HepG2 (cell line): ENCODE measurements around the gene FADD. TPM values are rescaled to one million over a fixed set of nuclear protein-coding genes. Genes with fewer than 3 reads are reported as not detected.

Experiments
- ATAC-seq: fragments of 200-7000 bp; cut with Tn5 transposase; 3 replicates; pipeline ENCODE4 v1.9.1; 2020; ENCODE audit warnings: mild to moderate bottlenecking, moderate library complexity
- BruUV-seq: library from RNA; stranded (reverse); fragments of 400-500 nt; replicated peaks from 2 replicates; lab custom pipeline; 2021; lab: Mats Ljungman, UMichigan
- CTCF ChIA-PET: fragments of 300-600 bp; formaldehyde crosslinking; extraction: SDS; loops from one replicate; lab custom pipeline; 2021; ENCODE audit warnings: low total read pairs, inconsistent platforms, low intra/inter-chr PET ratio; lab: Yijun Ruan, JAX
- POLR2A ChIA-PET: fragments of 350-600 bp; sonication (Branson Sonifier 250); formaldehyde crosslinking; loops from one replicate; lab custom pipeline; 2020; ENCODE audit warnings: antibody characterized with exemption, inconsistent platforms; lab: Yijun Ruan, JAX
- DNase-seq: peaks from one replicate; pipeline ENCODE4 v3.0.0-alpha.2; 2015; ENCODE audit warnings: low spot score
- FAIRE-seq: peaks from 3 replicates; lab custom pipeline; 2011; peaks lifted over from hg19 to GRCh38; lab: Jason Lieb, UNC
- H2AFZ ChIP-seq: one replicate; pipeline ENCODE4 v1.6.1; 2011; ENCODE audit warnings: low read length, inconsistent platforms
- H3K27ac ChIP-seq: fragments of 300-600 bp; 3 replicates; pipeline ENCODE4 v1.8.0; 2011; ENCODE audit warnings: mixed run types, mild to moderate bottlenecking, mixed read lengths, low read length, inconsistent platforms; ENCODE audit not compliant: insufficient read depth; ENCODE audit errors: extremely low read length
- H3K27me3 ChIP-seq, 2 experiments: fragments of 200-600 bp in 1 of 2; 2 replicates in 1 of 2; 3 replicates in 1 of 2; pipeline versions ENCODE4 v1.6.0 to v1.8.0; 2011; ENCODE audit warnings: low read length in 2 of 2, mild to moderate bottlenecking in 2 of 2, moderate library complexity in 2 of 2, inconsistent platforms in 1 of 2; ENCODE audit not compliant: insufficient read depth in 2 of 2, control insufficient read depth in 1 of 2
- H3K36me3 ChIP-seq, 2 experiments: fragments of 200-600 bp in 1 of 2; replicated peaks in 1 of 2; 2 replicates in 1 of 2; 3 replicates in 1 of 2; pipeline versions ENCODE4 v1.5.1 to v1.8.0; 2011; ENCODE audit warnings: low read length in 2 of 2, inconsistent platforms in 1 of 2; ENCODE audit not compliant: insufficient read depth in 2 of 2, control insufficient read depth in 1 of 2
- H3K4me1 ChIP-seq: 2 replicates; pipeline ENCODE4 v1.5.1; 2012; ENCODE audit warnings: low read length, inconsistent platforms; ENCODE audit not compliant: insufficient read depth
- H3K4me2 ChIP-seq: 2 replicates; pipeline ENCODE4 v1.6.0; 2011; ENCODE audit warnings: low read depth, low read length, inconsistent platforms
- H3K4me3 ChIP-seq, 3 experiments: fragments of 200-600 bp in 1 of 3; sonication (generic), shearing (Covaris generic) in 1 of 3; replicated peaks in 1 of 3; 2 replicates each; pipeline ENCODE4 v1.5.1; 2011 to 2016; ENCODE audit warnings: low read length in 3 of 3, inconsistent platforms in 2 of 3, low read depth in 2 of 3, mild to moderate bottlenecking in 2 of 3, control low read depth in 1 of 3, mixed read lengths in 1 of 3; ENCODE audit not compliant: insufficient read depth in 1 of 3
- H3K79me2 ChIP-seq: one replicate; pipeline ENCODE4 v1.6.1; 2011; ENCODE audit warnings: low read length, inconsistent platforms; ENCODE audit not compliant: insufficient read depth
- H3K9ac ChIP-seq: 2 replicates; pipeline ENCODE4 v1.6.0; 2011; ENCODE audit warnings: mild to moderate bottlenecking, low read depth, low read length, inconsistent platforms; ENCODE audit not compliant: insufficient read depth
- H3K9me3 ChIP-seq: 2 replicates; pipeline ENCODE4 v1.5.1; 2012; ENCODE audit warnings: mild to moderate bottlenecking, low read length
- H4K20me1 ChIP-seq: 2 replicates; pipeline ENCODE4 v1.6.0; 2011; ENCODE audit warnings: inconsistent platforms, mild to moderate bottlenecking, low read length, moderate library complexity; ENCODE audit not compliant: insufficient read depth
- ARNT2 ChIP-seq: sonication (generic); formaldehyde crosslinking; IDR thresholded peaks from 2 replicates; pipeline ENCODE4 v1.8.0; 2022; ENCODE audit warnings: mild to moderate bottlenecking, low read depth, missing genetic modification reagents, moderate library complexity
- CHD2 ChIP-seq: IDR thresholded peaks from 2 replicates; pipeline ENCODE4 v1.6.1; 2011; ENCODE audit warnings: low read depth, low read length, improper control_type of control experiment
- KDM1A ChIP-seq: IDR thresholded peaks from 2 replicates; pipeline ENCODE4 v1.6.1; 2016; ENCODE audit warnings: missing compliant biosample characterization
- MED13 ChIP-seq: sonication (generic); formaldehyde crosslinking; IDR thresholded peaks from 2 replicates; pipeline ENCODE4 v1.5.0; 2020; ENCODE audit warnings: missing genetic modification reagents
- YEATS4 ChIP-seq: sonication (generic); formaldehyde crosslinking; IDR thresholded peaks from 2 replicates; pipeline ENCODE4 v1.4.0; 2020; ENCODE audit warnings: missing genetic modification reagents, borderline replicate concordance
- ZBTB20 ChIP-seq: sonication (generic); formaldehyde crosslinking; IDR thresholded peaks from 2 replicates; pipeline ENCODE4 v1.8.1; 2023; ENCODE audit warnings: missing genetic modification reagents, low read depth, mild to moderate bottlenecking, borderline replicate concordance
- ZNF557 ChIP-seq: sonication (generic); formaldehyde crosslinking; IDR thresholded peaks from 2 replicates; pipeline ENCODE4 v1.4.0; 2020; ENCODE audit warnings: missing genetic modification reagents
- ZNF772 ChIP-seq: sonication (generic); formaldehyde crosslinking; IDR thresholded peaks from 2 replicates; pipeline ENCODE4 v1.5.0; 2020; ENCODE audit warnings: mild to moderate bottlenecking, missing genetic modification reagents
- WGBS: methylation state at CpG from one replicate; pipeline ENCODE4 v1.1.6; 2017; ENCODE audit warnings: low lambda C conversion rate; 5-methylcytosine and 5-hydroxymethylcytosine counted together
- in situ Hi-C: cut with HindIII; loops from 2 replicates; pipeline ENCODE4 v1.10.0; 2017; ENCODE audit warnings: low pct_unique_long_range_greater_than_20kb; ENCODE audit not compliant: extremely low pct_ligation_motif_present
- intact Hi-C: fragments of 100-400 bp; cut with micrococcal nuclease; formaldehyde crosslinking; loops from one replicate; pipeline ENCODE4 v1.10.0; 2022; ENCODE audit not compliant: unreplicated experiment
- polyA plus RNA-seq, 8 experiments: library from polyadenylated mRNA; depleted of rRNA in 3 of 8; stranded (reverse) in 7 of 8; unstranded in 1 of 8; fragments of >200 nt; fragmentation: Illumina TruSeq in 4 of 8; extraction: Trizol in 4 of 8; gene quantifications; 2 replicates each; pipeline versions ENCODE4 v1.2.1 to v1.2.3, GENCODE V29; 2011 to 2016; ENCODE audit warnings: low read depth in 4 of 8, missing spikeins in 1 of 8, mixed read lengths in 1 of 8; ENCODE audit not compliant: insufficient read depth in 1 of 8
- total RNA-seq, 5 experiments: library from RNA; depleted of rRNA; stranded (reverse); fragments of >200 nt; fragmentation: Illumina TruSeq; extraction: Trizol; gene quantifications; 2 replicates each; pipeline ENCODE4 v1.2.3, GENCODE V29; 2016; ENCODE audit warnings: low read depth in 1 of 5
- TF ChIP-seq, protein P1 (sequence below): sonication (generic); formaldehyde crosslinking; IDR thresholded peaks from 2 replicates; pipeline ENCODE4 v1.4.0; 2020; ENCODE audit warnings: missing genetic modification reagents, borderline replicate concordance
- TF ChIP-seq, protein P2 (sequence below): sonication (generic); formaldehyde crosslinking; conservative IDR thresholded peaks from 2 replicates; pipeline ENCODE4 v1.4.0; 2020; ENCODE audit warnings: mild to moderate bottlenecking, missing genetic modification reagents, moderate library complexity

Gene FADD
- total and polyA plus RNA-seq, 2 of the 13 experiments (the other 11 are each of a cell fraction or from before 2014, with no cell fraction given), result 14.2 to 22.2 TPM

DNA sequence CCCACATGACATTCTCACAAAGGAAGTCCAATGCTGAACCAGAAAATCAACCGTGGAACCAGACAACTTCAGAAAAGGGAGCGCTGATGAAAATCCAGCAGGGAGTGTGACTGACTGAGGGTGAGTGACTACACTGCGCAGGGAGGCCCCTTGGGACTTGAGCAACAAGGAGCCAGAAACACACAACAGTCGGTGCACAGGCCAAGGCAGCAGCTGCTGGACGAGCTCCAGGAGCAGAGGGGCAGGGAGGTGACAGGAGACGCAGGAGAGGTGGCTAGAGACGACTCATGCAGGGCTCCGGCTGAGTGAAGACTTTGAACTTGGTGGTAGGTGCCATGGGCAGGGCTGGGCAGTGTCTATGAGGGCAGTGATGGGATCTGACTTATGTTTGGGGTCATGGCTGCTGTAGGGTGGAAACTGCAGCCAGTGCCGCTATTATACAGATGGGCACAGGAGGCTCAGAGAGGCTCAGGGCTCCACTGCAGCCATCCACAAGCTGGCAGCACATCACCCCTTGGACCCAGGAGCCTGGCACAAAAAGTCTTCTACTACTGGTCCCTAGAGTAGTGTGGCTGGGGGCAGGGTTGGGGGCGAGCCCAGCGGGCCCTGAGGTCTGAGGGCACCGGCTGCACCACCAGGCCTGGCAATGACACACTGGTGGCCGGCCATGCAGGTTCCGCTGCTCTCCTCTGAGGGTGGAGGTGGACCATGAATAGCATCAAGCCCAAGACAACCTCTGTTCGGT, 10.3 kb upstream of the FADD start:
- no peak overlapping the region for H3K27ac ChIP-seq
- FAIRE-seq, result no peak
- no peak for DNase-seq
- TF ChIP-seq ZNF772 (CRISPR knock-in tag) (no peak), YEATS4 (CRISPR knock-in tag) (no peak), MED13 (CRISPR knock-in tag) (no peak), ARNT2 (CRISPR knock-in tag) (no peak), KDM1A (CRISPR knock-in tag) (no peak), CHD2 (no peak), ZNF557 (CRISPR knock-in tag) (no peak), ZBTB20 (no peak)
- TF ChIP-seq, protein P1, sequence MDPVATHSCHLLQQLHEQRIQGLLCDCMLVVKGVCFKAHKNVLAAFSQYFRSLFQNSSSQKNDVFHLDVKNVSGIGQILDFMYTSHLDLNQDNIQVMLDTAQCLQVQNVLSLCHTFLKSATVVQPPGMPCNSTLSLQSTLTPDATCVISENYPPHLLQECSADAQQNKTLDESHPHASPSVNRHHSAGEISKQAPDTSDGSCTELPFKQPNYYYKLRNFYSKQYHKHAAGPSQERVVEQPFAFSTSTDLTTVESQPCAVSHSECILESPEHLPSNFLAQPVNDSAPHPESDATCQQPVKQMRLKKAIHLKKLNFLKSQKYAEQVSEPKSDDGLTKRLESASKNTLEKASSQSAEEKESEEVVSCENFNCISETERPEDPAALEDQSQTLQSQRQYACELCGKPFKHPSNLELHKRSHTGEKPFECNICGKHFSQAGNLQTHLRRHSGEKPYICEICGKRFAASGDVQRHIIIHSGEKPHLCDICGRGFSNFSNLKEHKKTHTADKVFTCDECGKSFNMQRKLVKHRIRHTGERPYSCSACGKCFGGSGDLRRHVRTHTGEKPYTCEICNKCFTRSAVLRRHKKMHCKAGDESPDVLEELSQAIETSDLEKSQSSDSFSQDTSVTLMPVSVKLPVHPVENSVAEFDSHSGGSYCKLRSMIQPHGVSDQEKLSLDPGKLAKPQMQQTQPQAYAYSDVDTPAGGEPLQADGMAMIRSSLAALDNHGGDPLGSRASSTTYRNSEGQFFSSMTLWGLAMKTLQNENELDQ, result no peak
- TF ChIP-seq, protein P2, sequence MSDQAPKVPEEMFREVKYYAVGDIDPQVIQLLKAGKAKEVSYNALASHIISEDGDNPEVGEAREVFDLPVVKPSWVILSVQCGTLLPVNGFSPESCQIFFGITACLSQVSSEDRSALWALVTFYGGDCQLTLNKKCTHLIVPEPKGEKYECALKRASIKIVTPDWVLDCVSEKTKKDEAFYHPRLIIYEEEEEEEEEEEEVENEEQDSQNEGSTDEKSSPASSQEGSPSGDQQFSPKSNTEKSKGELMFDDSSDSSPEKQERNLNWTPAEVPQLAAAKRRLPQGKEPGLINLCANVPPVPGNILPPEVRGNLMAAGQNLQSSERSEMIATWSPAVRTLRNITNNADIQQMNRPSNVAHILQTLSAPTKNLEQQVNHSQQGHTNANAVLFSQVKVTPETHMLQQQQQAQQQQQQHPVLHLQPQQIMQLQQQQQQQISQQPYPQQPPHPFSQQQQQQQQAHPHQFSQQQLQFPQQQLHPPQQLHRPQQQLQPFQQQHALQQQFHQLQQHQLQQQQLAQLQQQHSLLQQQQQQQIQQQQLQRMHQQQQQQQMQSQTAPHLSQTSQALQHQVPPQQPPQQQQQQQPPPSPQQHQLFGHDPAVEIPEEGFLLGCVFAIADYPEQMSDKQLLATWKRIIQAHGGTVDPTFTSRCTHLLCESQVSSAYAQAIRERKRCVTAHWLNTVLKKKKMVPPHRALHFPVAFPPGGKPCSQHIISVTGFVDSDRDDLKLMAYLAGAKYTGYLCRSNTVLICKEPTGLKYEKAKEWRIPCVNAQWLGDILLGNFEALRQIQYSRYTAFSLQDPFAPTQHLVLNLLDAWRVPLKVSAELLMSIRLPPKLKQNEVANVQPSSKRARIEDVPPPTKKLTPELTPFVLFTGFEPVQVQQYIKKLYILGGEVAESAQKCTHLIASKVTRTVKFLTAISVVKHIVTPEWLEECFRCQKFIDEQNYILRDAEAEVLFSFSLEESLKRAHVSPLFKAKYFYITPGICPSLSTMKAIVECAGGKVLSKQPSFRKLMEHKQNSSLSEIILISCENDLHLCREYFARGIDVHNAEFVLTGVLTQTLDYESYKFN (CRISPR knock-in tag), result no peak
- TF ChIP-seq, all 625 proteins: peak for 0
- Histone ChIP-seq H3K4me1 (no peaks in the 10 kb centered on the region), H3K36me3 (no peaks in the 10 kb centered on the region), H3K27me3 (peaks cover 2 to 13% of the 10 kb centered on the region in 2 experiments; a peak in 3 of 5 replicates), H3K79me2 (no peaks in the 10 kb centered on the region), H2AFZ (no peak overlapping the region), H4K20me1 (no peaks in the 10 kb centered on the region; the same call in 1 of the 2 replicates), H3K4me3 (no peak overlapping the region), H3K4me2 (no peak overlapping the region), H3K9me3 (no peaks in the 10 kb centered on the region), H3K9ac (no peak overlapping the region)
- 38% methylated on average over 7 of the region's 15 CpGs for WGBS
- no TSS peak for BruUV-seq
- no peak for ATAC-seq
- ChIA-PET POLR2A (no interaction called here), CTCF (interaction anchor here (2.1 to 2.9 kb wide), 2 partner anchors 250 to 274 kb away, joined by 8 to 22 read pairs; no protein-coding TSS in a partner anchor)
- intact Hi-C loops (no loop called here), in situ Hi-C loops (loop anchor here (5.0 to 10.0 kb wide), 2 partner anchors 281 to 478 kb away; no protein-coding TSS in a partner anchor)
